Ovary (tissue), 3 donors: ENCODE results near the gene MYO3A.

Experiments used
- CTCF ChIP-seq, 3 donors: fragments of 450-650 bp in 2 of 3; fragments of 200-600 bp in 1 of 3; IDR thresholded peaks; one replicate each; pipeline versions ENCODE4 v1.5.1 to v1.8.0; 2016 to 2022; ENCODE audit warnings: antibody characterized with exemption in 3 of 3, mild to moderate bottlenecking in 1 of 3
- EP300 ChIP-seq: sonication (generic); formaldehyde crosslinking; IDR thresholded peaks from one replicate; pipeline ENCODE4 v1.6.1; 2017; ENCODE audit warnings: antibody characterized with exemption
- POLR2A ChIP-seq: fragments of 450-650 bp; IDR thresholded peaks from one replicate; pipeline ENCODE4 v1.6.1; 2017; ENCODE audit warnings: antibody characterized with exemption, mild to moderate bottlenecking, moderate library complexity
- donor health status: DM: no; HTN: no; CAD: no.

GRCh38 chr10:25988583-25988982 lies 54.6 kb downstream of the MYO3A start:
- TF ChIP-seq CTCF (IDR thresholded peaks at IDR 0.05), result no peak
- no peak for TF ChIP-seq POLR2A
- TF ChIP-seq EP300, result no peak
